ENCODE measurements around the gene NPFF.

DNA sequence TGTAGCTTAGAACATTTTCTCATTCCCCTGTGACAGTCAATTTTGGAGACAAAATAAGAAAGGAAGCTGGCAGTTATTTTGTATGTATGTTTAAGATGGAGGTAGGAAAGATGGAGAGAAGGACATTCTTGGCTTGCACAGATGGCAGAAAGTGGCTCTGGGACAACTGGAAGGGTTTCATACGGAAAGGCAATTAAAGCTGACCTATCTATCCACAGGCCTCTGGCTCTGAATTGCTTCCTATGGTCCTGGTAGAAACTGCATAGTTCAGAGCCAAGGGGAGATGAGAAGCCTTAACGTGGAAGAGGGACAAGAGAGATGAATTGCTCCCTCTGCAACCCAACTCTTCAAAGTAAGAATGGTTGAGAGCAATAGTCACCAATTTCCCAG lies 8.0 kb upstream of the NPFF start:
- TF ChIP-seq, protein P1, sequence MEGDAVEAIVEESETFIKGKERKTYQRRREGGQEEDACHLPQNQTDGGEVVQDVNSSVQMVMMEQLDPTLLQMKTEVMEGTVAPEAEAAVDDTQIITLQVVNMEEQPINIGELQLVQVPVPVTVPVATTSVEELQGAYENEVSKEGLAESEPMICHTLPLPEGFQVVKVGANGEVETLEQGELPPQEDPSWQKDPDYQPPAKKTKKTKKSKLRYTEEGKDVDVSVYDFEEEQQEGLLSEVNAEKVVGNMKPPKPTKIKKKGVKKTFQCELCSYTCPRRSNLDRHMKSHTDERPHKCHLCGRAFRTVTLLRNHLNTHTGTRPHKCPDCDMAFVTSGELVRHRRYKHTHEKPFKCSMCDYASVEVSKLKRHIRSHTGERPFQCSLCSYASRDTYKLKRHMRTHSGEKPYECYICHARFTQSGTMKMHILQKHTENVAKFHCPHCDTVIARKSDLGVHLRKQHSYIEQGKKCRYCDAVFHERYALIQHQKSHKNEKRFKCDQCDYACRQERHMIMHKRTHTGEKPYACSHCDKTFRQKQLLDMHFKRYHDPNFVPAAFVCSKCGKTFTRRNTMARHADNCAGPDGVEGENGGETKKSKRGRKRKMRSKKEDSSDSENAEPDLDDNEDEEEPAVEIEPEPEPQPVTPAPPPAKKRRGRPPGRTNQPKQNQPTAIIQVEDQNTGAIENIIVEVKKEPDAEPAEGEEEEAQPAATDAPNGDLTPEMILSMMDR (IDR thresholded peaks at IDR 0.05): no peak
- TF ChIP-seq POLR2AphosphoS5 (IDR thresholded peaks at IDR 0.05) (no peak), POLR2A (IDR thresholded peaks at IDR 0.05) (no peak)

Measured in upper lobe of left lung (tissue), 4 donors.